Ovary (tissue), 9 donors: ENCODE data around the gene WDR93. TPM values are rescaled to one million over a fixed set of nuclear protein-coding genes. Genes with fewer than 3 reads are reported as not detected.

Experiments used
- DNase-seq, 5 donors: peaks; one replicate each; pipeline ENCODE4 v3.0.0-alpha.2; 2019 to 2020
- H3K27ac ChIP-seq, 2 donors: fragments of 200-600 bp; one replicate each; pipeline versions ENCODE4 v1.5.1 to v1.8.0; 2019 to 2022
- H3K27me3 ChIP-seq: fragments of 200-600 bp; one replicate; pipeline ENCODE4 v1.8.0; 2022
- H3K36me3 ChIP-seq: fragments of 200-600 bp; sonication (generic); one replicate; pipeline ENCODE4 v1.5.1; 2019
- H3K4me1 ChIP-seq: one replicate; pipeline ENCODE4 v1.8.1; 2013; ENCODE audit warnings: mild to moderate bottlenecking, moderate library complexity; ENCODE audit not compliant: insufficient read depth
- H3K4me3 ChIP-seq: fragments of 200-600 bp; sonication (generic); one replicate; pipeline ENCODE4 v1.5.1; 2017
- H3K9me3 ChIP-seq, 2 donors: fragments of 200-600 bp in 1 of 2; sonication (generic) in 1 of 2; one replicate each; pipeline versions ENCODE4 v1.5.1 to v1.8.1; 2013 to 2019; ENCODE audit warnings: mild to moderate bottlenecking in 1 of 2, moderate library complexity in 1 of 2
- CTCF ChIP-seq, 3 donors: fragments of 450-650 bp in 2 of 3; fragments of 200-600 bp in 1 of 3; IDR thresholded peaks; one replicate each; pipeline versions ENCODE4 v1.5.1 to v1.8.0; 2016 to 2022; ENCODE audit warnings: antibody characterized with exemption in 3 of 3, mild to moderate bottlenecking in 1 of 3
- EP300 ChIP-seq: sonication (generic); formaldehyde crosslinking; IDR thresholded peaks from one replicate; pipeline ENCODE4 v1.6.1; 2017; ENCODE audit warnings: antibody characterized with exemption
- POLR2A ChIP-seq: fragments of 450-650 bp; IDR thresholded peaks from one replicate; pipeline ENCODE4 v1.6.1; 2017; ENCODE audit warnings: antibody characterized with exemption, mild to moderate bottlenecking, moderate library complexity
- WGBS, 3 donors: extraction: QIAGEN DNeasy Blood & Tissue Kit in 1 of 3; methylation state at CpG; one replicate each; pipeline versions ENCODE4 v1.1.5 to v1.1.7; 2013 to 2017; 5-methylcytosine and 5-hydroxymethylcytosine counted together
- intact Hi-C, 4 donors: fragments of 100-400 bp; cut with DNase I; formaldehyde crosslinking; loops; one replicate each; pipeline versions ENCODE4 v1.11.0 to v1.15.1; 2022 to 2023
- polyA plus RNA-seq, 2 donors: library from polyadenylated mRNA; stranded (reverse); fragments of 200-250 nt in 1 of 2; fragments of 350-450 nt in 1 of 2; fragmentation: Illumina TruSeq in 1 of 2; extraction: RNeasy Lipid Tissue Mini Kit (QIAGEN cat#74804) in 1 of 2; gene quantifications; one replicate each; pipeline ENCODE4 v1.2.3, GENCODE V29; 2013 to 2014
- total RNA-seq, 7 donors: library from RNA; depleted of rRNA in 2 of 7; stranded (reverse); fragments of >200 nt in 2 of 7; fragmentation: NEBNext Ultra II Directional in 3 of 7; extraction: Animal tissue kit (Norgen Biotek cat#: 25700) in 3 of 7; gene quantifications; one replicate each; pipeline versions ENCODE4 v1.1.0 to v1.2.4, GENCODE V29; 2016 to 2023
- donor health status: DM: no; HTN: no; CAD: no; lungs with moderate emphysema.
- donor health status: DM: no; HTN: no; CAD: no.
- donor health status: Bipolar disorder and iron deficiency.
- donor health status: DM: yes; HTN: yes; CAD: no.
- donor health status: DM: no; HTN: no; CAD: no.
- donor health status: DM: yes; HTN: yes; CAD: no.

The WDR93 gene
- total and polyA plus RNA-seq, 9 donors: 0.23 to 3.2 (median 0.46) TPM; not detected in 1

GRCh38 chr15:89664441-89665350 lies 25.9 kb upstream of the WDR93 start:
- no peak for DNase-seq
- Histone ChIP-seq H3K36me3 (no peaks in the 10 kb centered on the region), H3K27ac (peak overlapping the region; percentile 79 to 96), H3K4me3 (peak overlapping the region; percentile 39), H3K9me3 (no peaks in the 10 kb centered on the region), H3K4me1 (peaks cover 7% of the 10 kb centered on the region), H3K27me3 (no peaks in the 10 kb centered on the region)
- intact Hi-C loops: no loop called here
- TF ChIP-seq CTCF (IDR thresholded peaks at IDR 0.05) (no peak), EP300 (no peak), POLR2A (no peak)
- WGBS, 3 donors: 82 to 85% (median 83%) methylated on average over 13 of the region's 13 CpGs

DNA sequence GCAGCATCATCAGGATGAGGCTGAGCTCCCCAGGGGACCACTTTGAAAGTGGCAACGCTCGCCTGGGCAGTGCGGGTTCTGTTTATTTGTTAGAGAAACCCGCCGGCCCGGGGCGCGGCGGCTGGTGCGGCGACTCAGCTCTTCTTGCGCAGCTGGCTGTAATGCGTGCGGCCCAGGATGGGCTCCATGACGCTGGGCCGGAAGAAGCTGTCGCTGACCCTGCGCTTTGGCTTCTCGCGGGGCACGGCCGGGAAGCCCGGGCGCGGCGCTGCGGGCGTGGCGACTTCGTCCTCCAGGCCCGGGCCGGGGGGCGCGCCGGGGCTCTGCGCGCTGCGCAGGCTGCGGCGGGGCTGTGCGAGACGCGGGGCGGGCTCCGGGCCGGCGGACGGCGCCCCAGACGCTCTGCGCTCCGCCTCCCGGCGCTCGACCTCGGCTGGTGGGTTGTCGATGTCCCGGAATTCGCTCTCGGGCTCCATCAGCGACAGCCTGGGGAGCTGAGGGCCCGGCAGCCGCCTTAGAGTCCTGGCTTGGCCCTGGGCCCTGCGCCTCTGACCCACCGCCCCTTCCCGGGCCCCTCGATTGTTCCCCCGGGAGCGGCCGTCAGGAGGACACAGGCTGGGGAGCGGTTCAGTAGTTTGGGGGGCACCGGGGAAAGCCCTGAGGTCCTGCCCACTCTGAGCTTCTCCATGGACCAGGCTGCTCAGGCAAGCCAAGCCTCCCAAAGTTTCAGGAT lies 25.0 kb upstream of the WDR93 start:
- peak; percentile 61 to 80 (median 73) for DNase-seq
- intact Hi-C loops: no loop called here
- 1 to 3% (median 2%) methylated on average over 34 to 72 of the region's 72 CpGs for WGBS, 3 donors
- no peaks in the 10 kb centered on the region for H3K9me3 ChIP-seq
- peaks cover 7% of the 10 kb centered on the region for H3K4me1 ChIP-seq
- TF ChIP-seq POLR2A (no peak), CTCF (IDR thresholded peaks at IDR 0.05) (no peak), EP300 (no peak)
- no peaks in the 10 kb centered on the region for H3K36me3 ChIP-seq
- peak overlapping the region; percentile 79 to 96 for H3K27ac ChIP-seq
- peak overlapping the region; percentile 39 for H3K4me3 ChIP-seq
- H3K27me3 ChIP-seq: no peaks in the 10 kb centered on the region

- Histone ChIP-seq H3K27me3 (no peaks in the 10 kb centered on the region), H3K9me3 (no peaks in the 10 kb centered on the region), H3K4me3 (no peak overlapping the region), H3K36me3 (no peaks in the 10 kb centered on the region), H3K4me1 (peaks cover 7% of the 10 kb centered on the region), H3K27ac (peak overlapping the region; percentile 79 to 96)
- TF ChIP-seq POLR2A (no peak), EP300 (no peak), CTCF (IDR thresholded peaks at IDR 0.05) (no peak)
- intact Hi-C loops: no loop called here
- DNase-seq: peak in 1 of 5 donors; percentile 45
- WGBS, 3 donors: 84 to 91% (median 89%) methylated on average over 8 of the region's 8 CpGs
Observed at GRCh38 chr15:89666184-89666857, 24.3 kb upstream of the WDR93 start.
